ENCODE measurements around the gene ITPR2.

ITPR2 gene

GRCh38 chr12:26379777-26380467, 453.1 kb downstream of the ITPR2 start:
- no peak for DNase-seq

GRCh38 chr12:26378711-26379110, 454.3 kb downstream of the ITPR2 start:
- DNase-seq: no peak

- DNase-seq: peak; percentile 53
Observed at GRCh38 chr12:26374934-26375680, 457.9 kb downstream of the ITPR2 start.

- DNase-seq: no peak
Observed at GRCh38 chr12:26373606-26374495, 459.1 kb downstream of the ITPR2 start.

- no peak for DNase-seq
Observed at GRCh38 chr12:26372866-26373265, 460.1 kb downstream of the ITPR2 start.

- DNase-seq: no peak
Observed at GRCh38 chr12:26370098-26370497, 462.9 kb downstream of the ITPR2 start.

- peak; percentile 84 for DNase-seq
Observed at GRCh38 chr12:26369588-26369987, 463.4 kb downstream of the ITPR2 start.

- no peak for DNase-seq
Observed at GRCh38 chr12:26367991-26368730, 464.8 kb downstream of the ITPR2 start.

GRCh38 chr12:26361964-26362363, 471.0 kb downstream of the ITPR2 start:
- DNase-seq: no peak

- no peak for DNase-seq
Observed at GRCh38 chr12:26360062-26360461, 472.9 kb downstream of the ITPR2 start.

- no peak for DNase-seq
Observed at GRCh38 chr12:26359576-26359975, 473.4 kb downstream of the ITPR2 start.

GRCh38 chr12:26358651-26359050, 474.3 kb downstream of the ITPR2 start:
- no peak for DNase-seq

GRCh38 chr12:26347300-26347699, 485.7 kb downstream of the ITPR2 start:
- DNase-seq: no peak

- DNase-seq: no peak
Observed at GRCh38 chr12:26346736-26347135, 486.3 kb downstream of the ITPR2 start.

- DNase-seq: peak; percentile 56
Observed at GRCh38 chr12:26345471-26346003, 487.5 kb downstream of the ITPR2 start.

- no peak for DNase-seq
Observed at GRCh38 chr12:26341491-26341890, 491.5 kb downstream of the ITPR2 start.

- DNase-seq: no peak
Observed at GRCh38 chr12:26340649-26341048, 492.3 kb downstream of the ITPR2 start.

- DNase-seq: no peak
Observed at GRCh38 chr12:26339976-26340375, 493.0 kb downstream of the ITPR2 start.

- peak; percentile 67 for DNase-seq
Observed at GRCh38 chr12:26338586-26339572, 494.1 kb downstream of the ITPR2 start.

- DNase-seq: no peak
Observed at GRCh38 chr12:26335651-26336050, 497.3 kb downstream of the ITPR2 start.

GRCh38 chr12:26334621-26335124, 498.3 kb downstream of the ITPR2 start:
- DNase-seq: no peak

Measured in fibroblast of skin of abdomen (primary cell).